ENCODE results near the gene ABCC11. TPM values are rescaled to one million over a fixed set of nuclear protein-coding genes. Genes with fewer than 3 reads are reported as not detected.

The ABCC11 gene
- total and polyA plus RNA-seq, 2 donors (not counting 1 experiment from before 2014, with no cell fraction given) = 0.09 TPM; not detected in 1

- ChIA-PET CTCF (interaction anchor here (1.0 to 3.0 kb wide), 3 partner anchors 9 to 1226 kb away, joined by 3 to 20 read pairs (median 3); no protein-coding TSS in a partner anchor), POLR2A (no interaction called here)
- Histone ChIP-seq H3K79me2 (ENCODE audit: control insufficient read depth, insufficient read depth, low read length) (no peaks in the 10 kb centered on the region), H3K9me3 (ENCODE audit: control extremely low read depth in 1 of 3, control insufficient read depth in 2 of 3, insufficient read depth in 1 of 3, low read length in 2 of 3) (no peaks in the 10 kb centered on the region), H3K27ac (ENCODE audit: low read length in 2 of 2) (no peak overlapping the region), H3K9ac (ENCODE audit: low read length) (no peak overlapping the region), H2AFZ (ENCODE audit: insufficient read depth, low read depth, low read length, poor library complexity, severe bottlenecking) (no peak overlapping the region), H3K36me3 (replicated peaks in 1 of 2; ENCODE audit: control extremely low read depth in 1 of 2, control insufficient read depth in 1 of 2, extremely low read depth in 1 of 2, insufficient read depth in 2 of 2, low read length in 1 of 2) (no peaks in the 10 kb centered on the region), H3K4me3 (ENCODE audit: control extremely low read depth in 1 of 5, extremely low read depth in 1 of 5, insufficient read depth in 1 of 5, low read depth in 2 of 5, low read length in 4 of 5) (no peak overlapping the region), H3K27me3 (replicated peaks in 1 of 4; ENCODE audit: control extremely low read depth in 1 of 4, control insufficient read depth in 3 of 4, insufficient read depth in 4 of 4, low read length in 3 of 4) (no peaks in the 10 kb centered on the region), H3K4me2 (replicated peaks; ENCODE audit: low read depth, low read length, poor library complexity, severe bottlenecking) (no peak overlapping the region), H4K20me1 (ENCODE audit: control insufficient read depth, insufficient read depth, low read length, poor library complexity, severe bottlenecking) (no peaks in the 10 kb centered on the region), H3K4me1 (ENCODE audit: control insufficient read depth in 2 of 2, insufficient read depth in 2 of 2, low read length in 2 of 2) (no peaks in the 10 kb centered on the region)
- no peak for DNase-seq
- Mint-ChIP-seq H3K27ac (no peak overlapping the region), H3K9me3 (ENCODE audit: insufficient read depth) (no peaks in the 10 kb centered on the region), H3K4me3 (no peak overlapping the region), H3K27me3 (peaks cover 10% of the 10 kb centered on the region), H3K4me1 (no peaks in the 10 kb centered on the region)
- no peak for ATAC-seq (ENCODE audit: low read depth)
- TF ChIP-seq, protein P1, sequence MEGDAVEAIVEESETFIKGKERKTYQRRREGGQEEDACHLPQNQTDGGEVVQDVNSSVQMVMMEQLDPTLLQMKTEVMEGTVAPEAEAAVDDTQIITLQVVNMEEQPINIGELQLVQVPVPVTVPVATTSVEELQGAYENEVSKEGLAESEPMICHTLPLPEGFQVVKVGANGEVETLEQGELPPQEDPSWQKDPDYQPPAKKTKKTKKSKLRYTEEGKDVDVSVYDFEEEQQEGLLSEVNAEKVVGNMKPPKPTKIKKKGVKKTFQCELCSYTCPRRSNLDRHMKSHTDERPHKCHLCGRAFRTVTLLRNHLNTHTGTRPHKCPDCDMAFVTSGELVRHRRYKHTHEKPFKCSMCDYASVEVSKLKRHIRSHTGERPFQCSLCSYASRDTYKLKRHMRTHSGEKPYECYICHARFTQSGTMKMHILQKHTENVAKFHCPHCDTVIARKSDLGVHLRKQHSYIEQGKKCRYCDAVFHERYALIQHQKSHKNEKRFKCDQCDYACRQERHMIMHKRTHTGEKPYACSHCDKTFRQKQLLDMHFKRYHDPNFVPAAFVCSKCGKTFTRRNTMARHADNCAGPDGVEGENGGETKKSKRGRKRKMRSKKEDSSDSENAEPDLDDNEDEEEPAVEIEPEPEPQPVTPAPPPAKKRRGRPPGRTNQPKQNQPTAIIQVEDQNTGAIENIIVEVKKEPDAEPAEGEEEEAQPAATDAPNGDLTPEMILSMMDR (IDR thresholded peaks at IDR 0.05) = no peak
- no peak for TF ChIP-seq EZH2 (IDR thresholded peaks at IDR 0.05; ENCODE audit: borderline replicate concordance, insufficient read depth, low read depth, low read length, poor library complexity, severe bottlenecking)
- WGBS (ENCODE audit: insufficient coverage) = 50% methylated on average over 1 of the region's 1 CpG
- intact Hi-C loops (cut with micrococcal nuclease) = no loop called here
Observed at GRCh38 chr16:48173889-48174288, 73.5 kb downstream of the ABCC11 start.

DNA sequence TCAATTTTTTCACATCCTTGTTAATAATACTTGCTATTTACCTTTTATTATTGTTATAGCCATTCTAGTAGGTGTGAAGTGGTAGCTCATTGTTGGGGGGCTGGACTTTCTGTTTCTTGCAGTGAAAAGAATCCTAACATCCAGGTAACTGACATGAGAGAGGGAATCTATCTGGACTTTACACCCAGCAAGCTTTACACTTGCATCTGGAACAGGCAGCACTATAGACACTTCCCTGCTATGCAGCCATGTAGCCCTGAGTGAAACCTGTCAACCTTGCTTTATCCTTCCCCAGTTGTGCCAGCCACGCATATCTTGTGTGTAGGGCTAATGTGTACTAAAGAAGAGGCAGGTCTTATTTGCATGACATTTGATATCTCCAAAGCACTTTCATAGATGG lies 74.7 kb downstream of the ABCC11 start:
- H3K9me3 ChIP-seq (ENCODE audit: control extremely low read depth in 1 of 3, control insufficient read depth in 2 of 3, insufficient read depth in 1 of 3, low read length in 2 of 3) = no peaks in the 10 kb centered on the region
- H4K20me1 ChIP-seq (ENCODE audit: control insufficient read depth, insufficient read depth, low read length, poor library complexity, severe bottlenecking) = no peaks in the 10 kb centered on the region
- Mint-ChIP-seq H3K27me3 (peaks cover 10% of the 10 kb centered on the region), H3K4me3 (no peak overlapping the region), H3K27ac (no peak overlapping the region), H3K9me3 (ENCODE audit: insufficient read depth) (no peaks in the 10 kb centered on the region), H3K4me1 (no peaks in the 10 kb centered on the region)
- ChIA-PET POLR2A (no interaction called here), CTCF (interaction anchor here (0.9 kb wide), 1 partner anchor 13 kb away, joined by 3 read pairs; no protein-coding TSS in a partner anchor)
- H3K4me3 ChIP-seq (ENCODE audit: control extremely low read depth in 1 of 5, extremely low read depth in 1 of 5, insufficient read depth in 1 of 5, low read depth in 2 of 5, low read length in 4 of 5) = no peak overlapping the region
- no peak overlapping the region for H3K9ac ChIP-seq (ENCODE audit: low read length)
- intact Hi-C loops (cut with micrococcal nuclease) = no loop called here
- WGBS (ENCODE audit: insufficient coverage) = no CpG with 5 or more reads among the region's 1 CpG
- H2AFZ ChIP-seq (ENCODE audit: insufficient read depth, low read depth, low read length, poor library complexity, severe bottlenecking) = no peak overlapping the region
- DNase-seq (no peak), ATAC-seq (ENCODE audit: low read depth) (no peak)
- no peaks in the 10 kb centered on the region for H3K27me3 ChIP-seq (replicated peaks in 1 of 4; ENCODE audit: control extremely low read depth in 1 of 4, control insufficient read depth in 3 of 4, insufficient read depth in 4 of 4, low read length in 3 of 4)
- H3K4me1 ChIP-seq (ENCODE audit: control insufficient read depth in 2 of 2, insufficient read depth in 2 of 2, low read length in 2 of 2) = no peaks in the 10 kb centered on the region
- H3K36me3 ChIP-seq (replicated peaks in 1 of 2; ENCODE audit: control extremely low read depth in 1 of 2, control insufficient read depth in 1 of 2, extremely low read depth in 1 of 2, insufficient read depth in 2 of 2, low read length in 1 of 2) = no peaks in the 10 kb centered on the region
- TF ChIP-seq EZH2 (IDR thresholded peaks at IDR 0.05; ENCODE audit: borderline replicate concordance, insufficient read depth, low read depth, low read length, poor library complexity, severe bottlenecking) = no peak
- TF ChIP-seq, protein P1 (IDR thresholded peaks at IDR 0.05) = no peak
- no peak overlapping the region for H3K4me2 ChIP-seq (replicated peaks; ENCODE audit: low read depth, low read length, poor library complexity, severe bottlenecking)
- no peak overlapping the region for H3K27ac ChIP-seq (ENCODE audit: low read length in 2 of 2)
- no peaks in the 10 kb centered on the region for H3K79me2 ChIP-seq (ENCODE audit: control insufficient read depth, insufficient read depth, low read length)
